H54 (cell line): ENCODE data around the gene UBE2J1.
"Not testable (repeated sequence)": the region's sequence is repeated elsewhere in the genome, so short reads cannot be mapped to it uniquely, and the experiment has no call there.

Experiments used
- DNase-seq: peaks from one replicate; pipeline ENCODE4 v3.0.0; 2011; ENCODE audit warnings: low spot score, mixed read lengths; ENCODE audit not compliant: insufficient read length
- FAIRE-seq: peaks from 3 replicates; lab custom pipeline; 2011; peaks lifted over from hg19 to GRCh38; lab: Jason Lieb, UNC
- POLR2A ChIP-seq: IDR thresholded peaks from 2 replicates; pipeline ENCODE4 v1.6.1; 2011; ENCODE audit warnings: low read depth, mild to moderate bottlenecking, low read length

The UBE2J1 gene

DNA sequence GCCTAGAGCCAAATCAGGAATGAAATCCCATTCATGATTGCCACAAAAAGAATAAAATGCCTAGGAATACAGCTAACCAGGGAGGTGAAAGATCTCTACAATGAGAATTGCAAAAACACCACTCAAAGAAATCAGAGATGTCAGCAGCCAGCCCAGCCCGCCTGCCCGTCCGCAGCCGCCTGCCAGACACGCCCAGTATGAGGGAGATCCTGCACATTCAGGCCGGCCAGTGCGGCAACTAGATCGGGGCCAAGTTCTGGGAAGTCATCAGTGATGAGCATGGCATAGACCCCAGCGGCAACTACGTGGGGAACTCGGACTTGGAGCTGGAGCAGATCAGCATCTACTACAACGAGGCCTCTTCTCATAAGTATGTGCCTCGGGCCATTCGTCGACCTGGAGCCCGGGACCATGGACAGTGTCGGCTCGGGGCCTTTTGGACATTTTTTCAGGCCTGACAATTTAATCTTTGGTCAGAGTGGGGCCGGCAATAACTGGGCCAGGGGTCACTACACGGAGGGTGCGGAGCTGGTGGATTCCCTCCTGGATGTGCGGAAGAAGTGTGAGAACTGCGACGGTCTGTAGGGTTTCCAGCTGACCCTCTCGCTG lies 50.8 kb downstream of the UBE2J1 start:
- FAIRE-seq (no peak), DNase-seq (no peak)
- TF ChIP-seq POLR2A = no peak

DNA sequence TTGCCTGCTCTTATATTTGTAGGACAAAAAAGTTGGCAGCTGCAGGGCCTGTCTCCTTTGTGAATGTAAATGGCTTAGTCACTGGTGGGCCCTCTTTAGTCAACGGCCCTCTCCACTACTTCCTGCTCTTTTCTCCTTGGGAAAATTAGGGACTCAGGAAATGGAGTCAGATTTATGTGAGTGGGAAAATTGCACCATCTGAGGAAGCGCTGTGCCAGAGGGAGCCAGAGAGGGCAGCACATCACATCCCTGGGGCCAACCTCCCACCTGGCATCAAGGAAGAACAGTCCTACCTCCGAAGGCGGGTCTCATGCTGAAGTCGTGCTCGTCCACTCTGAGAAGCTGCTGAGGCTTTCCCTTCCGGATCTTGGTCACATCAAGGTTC lies 53.1 kb downstream of the UBE2J1 start:
- peak; percentile 28 for DNase-seq
- FAIRE-seq = peak; percentile 23
- no peak for TF ChIP-seq POLR2A

DNA sequence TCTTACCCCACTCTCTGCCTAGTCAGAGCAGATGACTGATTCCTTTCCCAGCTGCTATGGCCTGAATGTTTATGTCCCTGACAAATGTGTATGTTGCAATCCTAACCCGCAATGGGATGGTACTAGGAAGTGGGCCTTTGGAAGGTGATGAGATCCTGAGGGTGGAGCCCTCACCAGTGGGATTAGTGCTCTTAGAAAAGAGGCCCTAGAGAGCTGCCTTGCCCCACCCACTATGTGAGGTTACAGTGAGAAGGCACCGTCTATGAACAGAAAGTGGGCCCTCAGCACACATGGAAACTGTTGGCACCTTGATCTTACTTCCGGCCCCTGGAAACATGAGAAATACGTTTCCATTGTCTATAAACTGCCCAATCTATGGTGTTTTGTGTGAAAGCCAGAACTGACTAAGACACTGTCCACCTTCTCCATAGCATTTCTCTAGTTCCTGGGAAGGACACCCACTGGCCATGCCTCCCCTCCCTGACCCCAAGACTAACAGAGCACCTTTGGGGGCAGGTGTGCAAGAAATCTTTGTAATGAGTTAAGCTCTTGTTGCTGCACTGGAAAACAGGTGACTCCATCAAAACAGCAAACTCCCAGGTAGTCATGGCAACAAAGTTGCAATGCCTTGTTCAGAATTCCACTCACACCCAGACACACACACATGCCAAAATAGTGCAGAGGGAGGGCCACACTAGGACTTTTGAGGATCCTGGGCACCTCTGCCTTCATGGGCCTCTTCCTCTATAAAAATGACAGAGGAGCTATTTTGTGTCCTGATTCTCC lies 53.6 kb downstream of the UBE2J1 start:
- FAIRE-seq (peak; percentile 86), DNase-seq (peak; percentile 22)
- no peak for TF ChIP-seq POLR2A

GRCh38 chr6:89297695-89298351 lies 54.7 kb downstream of the UBE2J1 start:
- DNase-seq (peak; percentile 65), FAIRE-seq (peak; percentile 92)
- TF ChIP-seq POLR2A = no peak

DNA sequence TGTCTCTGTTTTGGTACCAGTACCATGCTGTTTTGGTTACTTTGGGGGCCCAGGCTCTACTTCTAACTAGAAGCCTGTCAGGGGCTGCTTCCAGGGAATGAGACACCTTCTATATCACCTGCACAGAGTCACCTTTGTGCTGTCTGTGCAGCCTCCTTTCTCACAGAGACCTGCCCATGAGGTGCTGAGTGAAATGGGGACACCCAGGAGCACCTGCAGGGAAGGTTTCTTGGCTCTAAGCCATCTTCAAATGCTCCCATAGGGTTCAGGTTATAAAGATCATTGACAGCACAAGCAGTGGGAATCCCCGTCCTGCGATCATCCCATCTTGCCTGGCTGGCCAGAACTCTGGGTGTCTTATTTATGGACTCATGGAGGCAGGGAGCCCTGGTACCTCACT lies 56.5 kb downstream of the UBE2J1 start:
- FAIRE-seq (no peak), DNase-seq (no peak)
- TF ChIP-seq POLR2A = no peak

- not testable (repeated sequence) for FAIRE-seq, DNase-seq
Observed at GRCh38 chr6:89295116-89295515, 57.4 kb downstream of the UBE2J1 start.

DNA sequence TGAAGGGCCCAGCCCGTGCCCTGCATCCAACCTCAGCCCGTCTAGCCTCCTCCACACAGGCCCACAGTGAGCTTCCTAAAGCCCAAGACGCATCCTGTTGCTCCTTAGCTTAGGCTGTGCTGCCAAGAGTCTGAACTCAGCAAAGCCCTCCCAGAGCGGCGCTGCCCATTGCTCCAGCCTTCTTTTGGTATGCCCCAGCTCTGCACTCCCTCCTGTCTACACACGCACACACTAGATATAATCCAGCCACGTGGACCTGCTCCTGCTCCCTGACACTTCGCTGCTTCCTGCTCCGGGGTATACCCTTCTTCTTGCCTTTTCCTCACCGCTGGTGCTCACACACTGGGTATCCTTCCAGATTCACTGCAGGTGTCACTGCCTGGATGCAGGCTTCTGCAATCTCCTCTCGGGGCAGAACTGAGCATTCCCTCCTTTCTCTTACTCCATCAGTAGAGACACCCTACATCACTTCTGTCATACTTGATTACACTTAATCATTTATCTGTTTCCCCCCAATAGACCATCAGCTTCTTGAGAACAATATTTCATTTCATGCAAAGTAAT lies 61.2 kb downstream of the UBE2J1 start:
- no peak for TF ChIP-seq POLR2A
- DNase-seq (no peak), FAIRE-seq (no peak)

- no peak for DNase-seq
- no peak for TF ChIP-seq POLR2A
- no peak for FAIRE-seq
Observed at GRCh38 chr6:89290401-89291155, 61.9 kb downstream of the UBE2J1 start.

- no peak for TF ChIP-seq POLR2A
- FAIRE-seq (no peak), DNase-seq (no peak)
Observed at GRCh38 chr6:89289710-89290109, 62.8 kb downstream of the UBE2J1 start.

- no peak for TF ChIP-seq POLR2A
- no peak for DNase-seq
- no peak for FAIRE-seq
Observed at GRCh38 chr6:89287351-89288028, 65.0 kb downstream of the UBE2J1 start.

- DNase-seq (no peak), FAIRE-seq (no peak)
- no peak for TF ChIP-seq POLR2A
Observed at GRCh38 chr6:89286516-89286915, 66.0 kb downstream of the UBE2J1 start.

DNA sequence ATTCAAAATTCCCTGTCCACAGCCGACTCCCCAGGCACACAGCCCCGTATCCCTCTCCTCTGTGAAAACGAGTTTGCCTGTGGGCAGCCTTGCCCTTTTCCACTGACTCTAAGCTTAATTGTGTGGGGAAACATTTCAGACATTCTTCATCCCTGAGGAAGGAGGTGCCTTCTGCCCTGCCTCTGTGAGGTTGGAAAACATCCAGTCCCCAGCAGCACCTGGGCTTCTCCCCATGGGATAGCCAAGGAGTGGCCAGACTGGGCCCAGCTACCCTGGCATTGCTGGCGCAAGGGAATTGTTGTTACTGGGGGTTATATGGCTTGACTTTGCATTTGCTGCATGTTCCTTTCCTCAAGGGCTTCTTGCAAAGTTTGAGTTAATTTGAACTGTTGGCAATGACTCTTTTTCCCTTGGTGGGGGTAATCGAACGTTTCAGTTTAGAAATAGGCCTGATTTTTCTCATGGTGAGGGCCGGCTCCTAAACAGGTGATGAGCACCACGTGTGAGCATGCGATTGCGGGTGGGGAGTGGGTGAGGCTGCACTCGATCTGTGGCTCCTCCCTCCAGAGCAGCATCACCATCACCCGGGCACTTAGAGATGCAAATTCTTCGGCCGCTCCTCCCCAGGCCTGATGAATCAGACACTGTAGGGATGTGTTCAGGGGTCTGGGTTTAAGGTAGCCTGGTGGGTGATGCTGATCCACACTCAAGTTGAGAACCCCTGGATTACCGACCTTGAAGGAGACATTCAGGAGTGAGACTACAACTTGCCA lies 67.4 kb downstream of the UBE2J1 start:
- FAIRE-seq = no peak
- no peak for DNase-seq
- no peak for TF ChIP-seq POLR2A

DNA sequence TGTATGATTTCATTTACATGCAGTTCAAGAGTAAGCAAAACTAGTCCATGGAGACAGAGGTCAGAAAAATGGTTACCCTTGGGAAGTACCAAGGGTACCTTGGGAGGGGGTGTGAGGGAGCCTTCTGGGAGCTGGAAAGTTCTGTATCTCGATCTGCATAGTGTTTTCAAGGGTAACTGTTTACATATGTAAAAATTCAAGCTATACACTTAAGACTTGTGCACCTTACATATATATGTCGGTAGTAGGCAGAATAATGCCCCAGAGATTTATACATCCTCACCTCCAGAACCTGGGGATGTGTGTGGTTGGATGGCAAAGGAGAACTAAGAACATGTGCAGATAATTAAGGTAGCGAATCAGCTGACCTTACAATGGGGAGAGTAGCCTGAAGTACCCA lies 68.4 kb downstream of the UBE2J1 start:
- FAIRE-seq (no peak), DNase-seq (no peak)
- no peak for TF ChIP-seq POLR2A
